Keratinocyte (primary cell): ENCODE measurements around the gene NTMT1. TPM values are rescaled to one million over a fixed set of nuclear protein-coding genes. Genes with fewer than 3 reads are reported as not detected.

ENCODE experiments used
- DNase-seq: peaks from one replicate; pipeline ENCODE4 v3.0.0-alpha.2; 2011; ENCODE audit warnings: low read depth, missing footprints, low spot score
- FAIRE-seq: peaks from 2 replicates; lab custom pipeline; 2011; peaks lifted over from hg19 to GRCh38; lab: Jason Lieb, UNC
- H2AFZ ChIP-seq: 2 replicates; pipeline ENCODE4 v1.6.0; 2012; ENCODE audit warnings: low read length, control low read depth, inconsistent platforms; ENCODE audit not compliant: control insufficient read depth
- H3K27ac ChIP-seq: 2 replicates; pipeline ENCODE4 v1.5.1; 2011; ENCODE audit warnings: low read length; ENCODE audit not compliant: control insufficient read depth, insufficient read depth
- H3K27me3 ChIP-seq: 3 replicates; pipeline ENCODE4 v1.6.0; 2011; ENCODE audit warnings: low read length; ENCODE audit not compliant: control insufficient read depth, insufficient read depth; ENCODE audit errors: extremely low read depth
- H3K36me3 ChIP-seq, 2 experiments: 2 replicates in 1 of 2; 3 replicates in 1 of 2; pipeline ENCODE4 v1.5.1; 2011; ENCODE audit warnings: low read length in 2 of 2, mild to moderate bottlenecking in 1 of 2; ENCODE audit not compliant: control insufficient read depth in 2 of 2, insufficient read depth in 2 of 2; ENCODE audit errors: extremely low read depth in 1 of 2
- H3K4me1 ChIP-seq: 3 replicates; pipeline ENCODE4 v1.5.1; 2011; ENCODE audit warnings: low read length; ENCODE audit not compliant: control insufficient read depth, insufficient read depth; ENCODE audit errors: extremely low read depth
- H3K4me2 ChIP-seq: 3 replicates; pipeline ENCODE4 v1.6.0; 2011; ENCODE audit warnings: low read depth, low read length; ENCODE audit not compliant: control insufficient read depth, insufficient read depth; ENCODE audit errors: extremely low read depth
- H3K4me3 ChIP-seq, 3 experiments: fragments of 200-600 bp in 1 of 3; sonication (generic) in 1 of 3; 2 replicates in 2 of 3; 3 replicates in 1 of 3; pipeline ENCODE4 v1.5.1; 2011 to 2016; ENCODE audit warnings: low read length in 3 of 3, mild to moderate bottlenecking in 3 of 3, control low read depth in 2 of 3, inconsistent platforms in 1 of 3, low read depth in 1 of 3, mixed read lengths in 1 of 3, mixed run types in 1 of 3, moderate library complexity in 1 of 3; ENCODE audit not compliant: control insufficient read depth in 2 of 3, insufficient read depth in 2 of 3; ENCODE audit errors: extremely low read depth in 1 of 3
- H3K79me2 ChIP-seq: 2 replicates; pipeline ENCODE4 v1.6.0; 2012; ENCODE audit warnings: low read length; ENCODE audit not compliant: control insufficient read depth, insufficient read depth
- H3K9ac ChIP-seq: 3 replicates; pipeline ENCODE4 v1.6.0; 2011; ENCODE audit warnings: low read length; ENCODE audit not compliant: control insufficient read depth, insufficient read depth; ENCODE audit errors: extremely low read depth
- H3K9me1 ChIP-seq: 3 replicates; pipeline ENCODE4 v1.6.0; 2011; ENCODE audit warnings: low read length; ENCODE audit not compliant: control insufficient read depth, insufficient read depth; ENCODE audit errors: extremely low read depth
- H3K9me3 ChIP-seq: 2 replicates; pipeline ENCODE4 v1.5.1; 2012; ENCODE audit warnings: low read depth, low read length; ENCODE audit not compliant: control insufficient read depth
- H4K20me1 ChIP-seq: 3 replicates; pipeline ENCODE4 v1.6.0; 2011; ENCODE audit warnings: low read length; ENCODE audit not compliant: control insufficient read depth, insufficient read depth; ENCODE audit errors: extremely low read depth
- CTCF ChIP-seq, 3 experiments: IDR thresholded peaks in 1 of 3; conservative IDR thresholded peaks in 1 of 3; optimal IDR thresholded peaks in 1 of 3; 2 replicates in 2 of 3; 3 replicates in 1 of 3; pipeline versions ENCODE3 to v1.5.1; 2011; ENCODE audit warnings: low read length in 3 of 3, mild to moderate bottlenecking in 3 of 3, moderate library complexity in 2 of 3, control low read depth in 1 of 3, inconsistent platforms in 1 of 3; ENCODE audit not compliant: insufficient read depth in 2 of 3; ENCODE audit errors: extremely low read depth in 1 of 3
- EZH2 ChIP-seq: IDR thresholded peaks from one replicate; pipeline ENCODE4 v1.6.1; 2012; ENCODE audit warnings: inconsistent platforms, mild to moderate bottlenecking, low read length, moderate library complexity
- dilution Hi-C: fragments of 300-500 bp; cut with MboI; formaldehyde crosslinking; loops from one replicate; pipeline ENCODE4 v1.7.0; 2020; ENCODE audit warnings: low sequenced_read_pairs; ENCODE audit not compliant: extremely low pct_ligation_motif_present
- polyA plus RNA-seq, 5 experiments: library from polyadenylated mRNA; depleted of rRNA in 3 of 5; stranded (reverse) in 3 of 5; stranded (forward) in 1 of 5; unstranded in 1 of 5; fragments of >200 nt; gene quantifications; 1 replicate in 1 of 5; 2 replicates in 3 of 5; 3 replicates in 1 of 5; pipeline versions ENCODE4 v1.2.1 to v1.2.3, GENCODE V29; 2011 to 2012; ENCODE audit warnings: missing spikeins in 2 of 5, low read depth in 1 of 5, low replicate concordance in 1 of 5

Gene NTMT1
- polyA plus RNA-seq, 1 donor (not counting 4 experiments of a cell fraction or from before 2014, with no cell fraction given), result 50.2 TPM

GRCh38 chr9:129633207-129633606, 7.2 kb downstream of the NTMT1 start:
- H3K9me1 ChIP-seq, result peaks cover 6% of the 10 kb centered on the region
- H2AFZ ChIP-seq, result no peak overlapping the region
- H3K27me3 ChIP-seq, result no peaks in the 10 kb centered on the region
- H3K4me1 ChIP-seq, result peaks cover 21% of the 10 kb centered on the region
- dilution Hi-C loops, result loop anchor here (10.0 kb wide), 1 partner anchor 92 kb away; no protein-coding TSS in a partner anchor
- H3K9ac ChIP-seq, result no peak overlapping the region
- FAIRE-seq (no peak), DNase-seq (no peak)
- no peaks in the 10 kb centered on the region for H3K9me3 ChIP-seq
- no peak overlapping the region for H3K4me2 ChIP-seq
- H3K79me2 ChIP-seq, result peaks cover 79% of the 10 kb centered on the region
- H3K4me3 ChIP-seq, result no peak overlapping the region
- H3K36me3 ChIP-seq, result peaks cover 36 to 44% of the 10 kb centered on the region in 2 experiments
- peaks cover 36% of the 10 kb centered on the region for H4K20me1 ChIP-seq
- TF ChIP-seq EZH2 (no peak), CTCF (optimal IDR thresholded peaks at IDR 0.05 in 1 of 3, IDR thresholded peaks at IDR 0.05 in 1 of 3, conservative IDR thresholded peaks at IDR 0.05 in 1 of 3; ENCODE audit: extremely low read depth in 1 of 3, insufficient read depth in 2 of 3, low read length in 3 of 3) (no peak)
- no peak overlapping the region for H3K27ac ChIP-seq

GRCh38 chr9:129633848-129634247, 7.9 kb downstream of the NTMT1 start:
- Histone ChIP-seq H3K4me1 (peaks cover 21% of the 10 kb centered on the region), H3K36me3 (peaks cover 41 to 46% of the 10 kb centered on the region in 2 experiments), H3K9me1 (peaks cover 6% of the 10 kb centered on the region), H3K4me3 (no peak overlapping the region), H3K27me3 (no peaks in the 10 kb centered on the region), H3K9ac (no peak overlapping the region), H3K9me3 (no peaks in the 10 kb centered on the region), H2AFZ (no peak overlapping the region), H3K27ac (no peak overlapping the region), H4K20me1 (peaks cover 36% of the 10 kb centered on the region), H3K4me2 (no peak overlapping the region), H3K79me2 (peaks cover 74% of the 10 kb centered on the region)
- dilution Hi-C loops, result loop anchor here (10.0 kb wide), 1 partner anchor 91 kb away; no protein-coding TSS in a partner anchor
- FAIRE-seq (no peak), DNase-seq (no peak)
- no peak for TF ChIP-seq CTCF (optimal IDR thresholded peaks at IDR 0.05 in 1 of 3, IDR thresholded peaks at IDR 0.05 in 1 of 3, conservative IDR thresholded peaks at IDR 0.05 in 1 of 3; ENCODE audit: extremely low read depth in 1 of 3, insufficient read depth in 2 of 3, low read length in 3 of 3)
- TF ChIP-seq EZH2, result no peak
